DLD1 (cell line): ENCODE results near the gene NCOA4.
"Not testable (repeated sequence)": the region's sequence is repeated elsewhere in the genome, so short reads cannot be mapped to it uniquely, and the experiment has no call there.

Source experiments
- in situ Hi-C: cut with HindIII; loops from 2 replicates; pipeline ENCODE4 v1.10.0; 2017; ENCODE audit warnings: low sequenced_read_pairs

NCOA4 gene

DNA sequence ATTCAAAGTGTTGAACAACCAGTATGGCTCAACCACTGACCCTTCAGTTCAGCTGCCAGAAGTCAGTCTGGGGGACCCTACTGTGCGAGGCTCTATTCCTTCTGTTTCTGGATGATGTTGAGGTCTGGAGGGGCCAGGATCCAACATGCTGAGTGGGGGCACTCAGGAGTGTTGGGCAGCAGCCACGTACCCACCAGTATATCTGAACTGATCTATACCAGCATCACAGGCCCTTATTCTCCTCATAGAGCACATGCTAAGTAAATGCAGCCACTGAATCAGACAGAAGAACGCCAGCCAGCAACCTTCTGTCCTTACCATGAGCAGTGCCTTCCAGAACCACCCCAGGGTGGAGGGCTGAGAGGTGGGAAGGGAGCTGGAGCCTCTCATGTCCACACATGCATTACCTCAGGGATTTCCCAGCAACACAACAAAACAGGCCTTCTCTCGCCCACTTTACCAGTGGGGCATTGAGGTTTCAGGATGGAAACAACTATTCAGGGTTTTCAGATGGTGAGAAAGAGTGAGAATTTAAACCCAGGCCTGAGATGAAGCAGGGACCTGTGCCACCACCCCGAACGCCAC, 22.5 kb upstream of the NCOA4 start:
- in situ Hi-C loops: no loop called here

DNA sequence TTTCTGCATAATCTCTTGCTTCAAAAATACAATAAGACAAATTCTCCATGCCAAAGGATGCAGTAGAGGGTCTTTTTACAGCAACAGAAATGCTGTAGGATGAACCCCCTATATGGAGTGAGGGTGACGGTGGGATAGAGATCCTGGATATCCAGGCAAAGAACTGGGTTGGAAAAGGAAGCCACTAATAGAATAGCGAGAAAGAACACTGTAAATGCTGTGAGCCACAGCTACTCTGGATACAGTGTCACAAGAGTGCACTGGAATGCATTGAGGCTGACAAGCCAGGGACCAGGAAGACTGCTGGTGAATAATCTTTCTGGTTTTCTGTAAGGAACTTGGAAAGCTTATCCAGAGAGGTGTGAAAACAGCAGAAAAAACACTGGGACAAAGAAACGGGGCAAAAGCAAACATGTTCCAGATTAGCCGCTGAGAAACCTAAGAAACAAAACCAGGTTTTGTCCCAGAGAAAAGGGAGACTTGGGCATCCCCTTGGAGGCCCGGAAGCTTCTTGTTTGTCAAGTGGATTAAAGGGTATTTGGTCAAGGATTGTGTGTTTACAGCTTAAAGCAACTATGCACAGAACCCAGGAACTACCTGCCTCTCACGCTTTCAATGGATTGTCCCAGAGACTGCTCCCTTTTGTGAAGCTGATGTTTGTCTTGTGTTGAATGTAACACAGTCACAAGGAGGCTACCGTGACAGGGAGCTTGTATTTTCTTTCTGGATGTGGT, 21.8 kb upstream of the NCOA4 start:
- in situ Hi-C loops: no loop called here

DNA sequence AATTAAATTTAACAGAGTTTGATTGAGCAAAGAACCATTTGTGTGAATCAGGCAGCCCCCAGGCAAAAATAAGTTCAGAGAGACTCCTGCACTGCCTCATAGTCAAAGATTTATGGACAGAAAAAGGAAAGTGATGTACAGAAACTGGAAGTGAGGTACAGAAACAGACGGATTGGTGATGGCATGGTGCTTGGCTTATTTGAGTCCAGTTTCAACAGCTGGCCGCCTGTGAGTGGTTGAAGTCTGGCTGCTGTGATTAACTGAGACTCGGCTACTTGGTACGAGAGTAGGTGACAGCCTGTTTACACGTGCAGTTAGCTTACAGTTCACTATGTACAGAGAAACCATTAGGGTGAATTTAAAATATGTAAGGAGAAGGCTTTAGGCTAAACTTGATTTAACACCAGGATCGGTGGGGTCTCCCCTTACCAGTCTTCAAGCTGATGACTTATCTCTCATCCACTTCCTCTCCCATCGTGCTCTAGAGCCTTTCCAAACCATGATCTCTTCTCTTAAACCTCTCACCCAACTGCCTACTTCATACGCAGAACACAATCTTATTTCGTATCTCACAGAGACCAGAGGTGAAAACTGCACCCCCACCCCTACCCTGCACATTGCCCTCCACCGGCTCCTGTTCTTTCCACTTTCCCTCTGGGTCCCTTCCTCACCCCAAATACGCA, 20.7 kb upstream of the NCOA4 start:
- in situ Hi-C loops: no loop called here

DNA sequence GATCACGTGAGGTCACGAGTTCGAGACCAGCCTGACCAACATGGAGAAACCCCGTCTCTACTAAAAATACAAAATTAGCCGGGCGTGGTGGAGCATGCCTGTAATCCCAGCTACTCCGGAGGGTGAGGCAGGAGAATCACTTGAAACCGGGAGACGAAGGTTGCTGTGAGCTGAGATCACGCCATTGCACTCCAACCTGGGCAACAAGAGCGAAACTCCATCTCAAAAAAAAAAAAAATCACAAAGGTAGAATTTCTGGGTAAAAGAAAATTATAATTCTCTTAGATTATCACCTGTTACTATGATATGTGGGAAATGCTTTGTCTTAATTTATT, 19.0 kb upstream of the NCOA4 start:
- in situ Hi-C loops: not testable (repeated sequence)

DNA sequence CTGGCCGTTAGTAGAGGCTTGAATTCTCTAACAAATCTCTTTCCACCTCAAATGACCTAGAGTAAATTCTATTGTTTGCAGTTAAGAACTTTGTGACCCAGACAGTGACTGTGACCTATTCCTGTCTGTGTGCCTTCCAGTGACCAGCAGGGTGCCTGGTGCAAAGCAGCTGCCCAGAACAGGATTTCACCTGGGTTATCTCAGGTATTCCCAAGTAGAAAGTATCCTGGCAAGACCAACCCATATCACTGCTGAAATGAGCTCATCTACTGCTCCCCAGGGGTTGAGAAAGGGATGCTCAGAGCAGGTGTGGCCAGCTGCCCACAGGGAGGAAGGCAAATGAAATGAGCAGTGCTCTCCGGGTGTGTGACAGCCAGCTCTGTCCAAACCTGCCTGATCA, 17.7 kb upstream of the NCOA4 start:
- in situ Hi-C loops: no loop called here

DNA sequence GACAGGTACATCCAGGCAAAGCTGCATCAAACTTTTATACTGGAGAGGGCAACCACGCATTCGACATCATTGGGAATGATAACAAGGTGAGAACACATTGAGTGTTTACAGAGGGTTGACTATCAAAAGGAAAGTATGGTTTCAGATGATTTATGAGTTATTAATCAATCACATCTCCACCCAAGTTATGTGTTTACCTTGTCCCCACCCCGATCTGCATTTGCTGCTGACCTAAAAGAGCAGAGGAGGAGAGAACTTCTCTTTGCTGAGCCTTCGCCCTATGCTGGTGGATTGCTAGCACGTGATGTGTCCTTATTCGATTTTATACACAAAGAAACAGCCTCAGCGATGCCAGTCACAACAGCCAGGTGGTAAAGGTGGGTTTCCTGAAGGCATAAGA, 15.8 kb upstream of the NCOA4 start, which contains the start of gene MSMB:
Gene MSMB, minus strand, starts transcription at position 9 of the 400 bp plus-strand sequence. CDS start 32 bp downstream, outside the sequence.
- in situ Hi-C loops: no loop called here

DNA sequence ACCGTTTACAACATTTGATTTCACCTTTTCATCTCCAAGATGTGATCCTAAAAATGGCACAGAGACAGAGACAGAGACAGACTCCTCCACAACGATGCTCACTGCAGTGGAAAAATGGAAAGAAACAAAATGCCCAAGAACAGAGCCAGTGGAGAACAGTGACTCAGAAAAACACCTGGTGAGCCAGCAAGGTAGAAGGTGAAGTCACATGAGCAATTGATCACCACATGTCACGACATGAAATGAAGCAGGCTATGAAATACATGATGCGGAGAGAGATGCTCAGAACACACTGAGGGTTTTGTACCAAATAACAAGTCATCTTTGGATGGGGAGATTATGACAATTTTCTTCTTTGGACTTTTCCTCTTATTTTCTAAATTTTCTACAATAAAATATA, 12.1 kb upstream of the NCOA4 start:
- in situ Hi-C loops: no loop called here

DNA sequence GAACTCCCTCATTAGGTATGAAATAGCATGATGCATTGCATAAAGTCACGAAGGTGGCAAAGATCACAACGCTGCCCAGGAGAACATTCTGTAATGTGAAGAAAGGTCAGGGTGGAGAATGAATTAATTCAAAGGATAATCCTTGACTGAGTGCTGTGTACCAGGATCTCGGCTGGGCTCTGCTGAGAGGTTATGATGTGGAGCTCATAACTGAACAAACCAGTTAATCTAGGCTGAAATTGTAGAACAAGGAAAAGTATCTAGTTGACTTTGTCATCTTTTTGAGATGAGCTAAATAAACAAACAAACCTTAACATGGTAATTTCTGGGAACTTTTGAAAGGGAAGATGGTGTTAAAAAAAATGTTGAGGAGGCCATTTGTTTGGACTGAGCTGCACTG, 9.6 kb upstream of the NCOA4 start:
- in situ Hi-C loops: no loop called here

DNA sequence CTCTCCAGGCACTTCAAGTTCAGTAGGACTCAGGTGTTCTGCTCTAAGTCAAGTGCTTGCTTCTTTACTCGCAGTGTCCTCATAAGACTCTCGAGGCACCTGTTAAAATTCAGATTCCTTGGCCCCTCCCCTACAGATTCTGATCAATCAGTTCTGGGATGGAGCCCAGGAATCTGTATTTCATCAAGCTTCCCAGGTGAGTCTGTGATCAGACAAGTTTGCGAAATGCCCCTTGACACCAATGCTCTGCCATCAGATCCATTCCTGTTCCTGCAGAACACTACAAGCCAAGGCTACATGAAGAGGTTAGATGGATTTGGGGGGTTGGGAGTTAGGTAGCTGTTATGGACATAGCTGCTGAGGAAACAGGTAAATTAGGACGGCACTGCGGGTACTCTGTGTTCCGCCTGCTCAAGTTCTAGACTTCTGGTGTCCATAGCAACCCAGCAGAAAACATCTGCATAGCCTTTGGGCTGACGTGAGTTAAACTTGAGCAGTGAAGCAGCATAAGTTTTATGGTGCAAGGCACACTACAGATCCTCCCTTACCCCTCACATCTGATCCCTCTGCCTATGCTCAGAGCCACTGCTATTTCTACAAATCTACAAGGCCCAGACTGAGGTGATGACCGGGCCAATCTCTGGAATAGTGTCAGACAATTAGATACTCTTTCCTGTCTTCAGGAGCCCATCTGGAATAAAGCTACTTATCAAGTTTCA, 6.8 kb upstream of the NCOA4 start:
- in situ Hi-C loops: no loop called here

DNA sequence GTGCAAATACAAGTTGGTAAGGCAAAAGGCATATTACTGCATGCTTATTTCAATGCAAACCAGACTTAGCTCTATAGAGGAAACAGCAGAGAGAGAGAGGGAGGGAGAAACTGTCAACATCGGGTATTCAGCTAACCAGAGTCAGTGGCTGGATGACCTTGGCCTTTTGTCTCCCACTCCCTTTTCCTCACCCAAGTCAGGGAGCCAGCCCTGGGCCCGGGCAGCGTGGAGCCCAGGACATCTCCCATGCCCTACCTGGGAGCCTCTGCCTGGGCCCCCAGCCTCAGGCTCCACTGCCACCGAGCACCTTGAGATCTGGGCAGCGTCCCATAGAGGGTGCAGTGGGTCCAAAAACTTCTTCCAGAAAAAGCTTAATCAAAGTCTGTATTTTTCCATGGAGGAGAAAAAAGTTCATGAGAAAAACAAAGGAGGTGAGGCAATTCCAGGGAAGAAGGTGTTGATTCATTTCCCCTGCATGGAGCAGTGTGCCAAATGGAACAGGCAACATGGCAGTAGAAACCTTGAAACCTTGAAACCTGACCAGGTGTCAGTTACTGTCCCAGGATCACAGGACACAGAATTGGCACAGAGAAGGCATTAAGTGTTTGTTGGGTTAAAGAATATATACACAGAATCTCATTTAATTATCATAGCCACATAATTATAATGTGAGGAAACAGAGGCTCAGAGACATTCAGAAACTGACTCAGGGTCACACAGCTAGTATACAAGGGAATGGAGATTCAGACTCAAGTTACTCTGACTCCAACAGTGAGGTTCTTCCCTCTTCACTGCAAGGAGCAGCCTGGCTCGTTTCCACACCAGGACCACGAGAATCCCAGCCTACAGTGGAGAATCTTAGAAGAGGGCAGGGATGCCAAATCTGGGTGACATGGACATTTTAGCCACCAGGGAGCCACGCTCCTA, 5.8 kb upstream of the NCOA4 start:
- in situ Hi-C loops: no loop called here

DNA sequence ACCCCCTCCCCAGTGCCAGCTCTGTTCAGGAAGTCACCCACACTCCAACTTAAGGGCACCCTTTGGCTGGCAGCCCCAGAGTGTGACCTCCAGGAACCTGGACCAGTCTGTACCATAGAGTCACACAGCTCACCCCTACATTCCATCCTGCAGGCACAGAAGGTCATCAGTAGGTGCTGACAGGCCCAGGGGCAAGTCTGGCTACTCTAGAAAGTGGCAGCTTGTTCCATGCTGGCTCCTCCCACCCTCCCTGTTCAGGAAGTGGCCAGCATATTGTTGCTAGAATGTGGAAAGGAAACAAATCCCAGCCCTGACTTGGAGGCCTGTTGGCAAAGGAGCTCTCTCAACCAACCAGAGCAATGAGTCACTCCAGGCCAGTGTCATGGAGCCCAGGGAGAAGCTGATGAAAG, 3.2 kb upstream of the NCOA4 start:
- in situ Hi-C loops: no loop called here

DNA sequence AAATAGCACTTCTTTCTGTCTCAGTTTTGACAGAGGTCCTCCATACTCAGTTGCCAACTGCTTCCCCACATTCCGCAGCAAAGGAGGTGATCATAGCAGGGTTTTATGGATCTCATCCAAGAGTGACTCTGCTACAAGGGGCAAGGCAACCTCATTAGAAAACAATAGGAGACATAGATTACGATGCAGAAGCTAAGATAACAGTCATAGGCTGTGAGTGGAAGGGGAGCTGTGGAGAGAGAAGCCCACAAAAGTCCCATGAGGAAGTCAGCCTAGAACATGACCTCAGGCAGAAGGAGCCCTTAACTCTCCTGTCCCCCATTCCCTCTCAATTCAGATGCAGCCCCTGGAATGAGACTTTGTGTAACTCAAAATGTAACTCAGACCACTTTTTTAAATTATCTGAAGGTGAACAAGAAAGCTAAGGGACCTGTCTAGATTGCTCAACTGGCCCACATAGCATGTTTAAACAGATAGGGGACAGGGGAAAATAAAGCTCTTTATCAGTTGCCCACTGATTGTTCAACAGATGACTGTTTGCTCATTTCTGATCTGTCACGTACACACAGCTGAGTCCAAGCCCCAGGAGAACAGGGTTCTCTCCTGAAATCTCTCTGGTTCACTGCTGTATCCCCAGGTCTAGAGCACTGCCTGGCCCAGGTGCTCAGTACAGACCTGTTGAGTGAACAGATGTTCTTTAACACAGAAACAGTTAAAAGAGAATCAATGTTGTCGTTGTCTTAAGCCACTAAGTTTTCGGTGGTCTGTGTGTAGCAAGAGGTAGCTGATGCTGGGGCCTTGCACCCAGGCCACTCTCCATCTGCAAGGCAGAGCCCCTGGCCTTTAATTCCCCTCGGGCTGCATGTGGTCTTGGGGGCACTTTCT, 1.5 kb upstream of the NCOA4 start:
- in situ Hi-C loops: no loop called here

DNA sequence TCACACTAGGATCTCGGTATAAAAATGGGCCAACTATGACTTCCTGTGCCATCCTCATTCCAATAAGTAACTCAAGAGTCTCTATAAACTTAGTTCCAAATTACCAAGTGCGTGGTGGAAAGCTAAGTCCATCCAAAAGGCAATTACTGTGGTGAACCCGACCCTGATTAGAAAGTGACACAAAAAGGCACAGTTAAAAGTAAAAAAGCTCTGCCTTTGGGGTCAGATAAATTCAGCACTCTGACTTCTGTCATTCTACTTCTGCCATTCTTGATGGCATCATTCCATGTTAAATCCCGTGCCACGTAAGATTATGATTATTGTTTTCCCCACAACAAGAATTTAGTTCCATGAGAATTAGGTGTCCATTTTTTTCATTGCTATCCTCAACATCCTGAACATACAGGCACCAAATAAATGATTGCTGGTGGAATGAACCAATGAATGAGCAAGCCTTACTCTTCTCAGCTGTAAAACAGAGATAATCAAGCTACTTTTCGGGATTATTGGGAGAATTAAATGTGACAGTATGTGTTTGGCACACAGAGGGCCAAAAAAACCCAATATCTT, 877 bp downstream of the NCOA4 start:
- in situ Hi-C loops: no loop called here

DNA sequence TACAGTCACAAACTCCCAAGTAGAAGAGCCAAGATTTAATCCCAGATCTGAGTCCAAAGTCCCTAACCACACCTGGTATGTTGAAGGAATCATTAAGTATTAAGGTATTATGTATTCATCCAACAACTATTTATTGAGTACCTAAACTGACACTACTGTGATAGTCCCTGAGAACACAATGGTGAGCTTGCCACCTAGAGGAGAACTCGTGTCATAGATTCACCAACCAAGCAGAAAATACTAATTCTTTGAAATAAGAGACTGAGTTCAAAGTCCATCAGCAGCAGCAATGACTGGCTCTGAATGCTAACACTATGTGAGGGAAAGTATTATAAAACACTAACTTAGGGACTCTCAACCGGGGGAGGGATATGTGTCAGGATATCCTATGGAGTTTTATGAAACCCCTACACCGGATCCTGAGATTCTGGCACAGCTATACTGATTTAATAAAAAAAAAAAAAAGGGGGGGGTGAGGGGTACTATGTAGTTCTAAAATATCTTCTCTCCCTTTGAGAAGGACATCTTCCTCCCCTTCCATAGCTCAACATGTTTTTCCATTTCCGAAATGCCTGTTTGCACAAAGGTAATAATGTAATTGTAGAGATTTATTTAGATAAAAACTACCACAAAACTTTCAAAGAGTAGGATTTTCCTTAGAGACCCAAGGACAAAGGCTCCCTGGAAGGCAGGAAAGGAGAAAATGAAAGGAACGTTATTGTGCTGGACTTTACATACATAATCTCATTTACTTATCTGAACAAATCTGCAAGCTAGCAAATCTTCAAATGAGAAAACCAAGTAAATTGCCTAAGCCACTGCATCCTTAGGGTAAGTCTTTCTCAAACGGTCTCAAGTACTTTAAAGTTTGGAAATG, 1.6 kb downstream of the NCOA4 start:
- in situ Hi-C loops: no loop called here

DNA sequence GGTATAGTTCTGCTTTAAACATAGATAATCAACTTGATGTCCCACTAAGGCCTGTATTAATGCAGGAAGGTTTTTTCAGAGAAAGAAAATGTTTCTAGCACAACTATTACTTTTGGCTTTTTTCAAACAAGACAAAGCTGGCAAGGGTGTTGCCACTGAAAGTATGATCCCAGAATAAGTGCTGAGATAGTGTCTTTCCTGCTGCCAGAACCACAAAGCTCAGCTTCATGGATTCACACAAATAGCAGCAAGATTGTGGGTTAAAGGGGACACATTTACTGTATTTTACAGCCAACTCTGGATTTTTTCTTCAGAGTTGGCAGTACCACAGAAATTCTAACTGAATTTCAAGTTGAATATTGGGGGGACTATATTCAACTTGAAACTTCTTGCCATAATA, 4.3 kb downstream of the NCOA4 start:
- in situ Hi-C loops: no loop called here

DNA sequence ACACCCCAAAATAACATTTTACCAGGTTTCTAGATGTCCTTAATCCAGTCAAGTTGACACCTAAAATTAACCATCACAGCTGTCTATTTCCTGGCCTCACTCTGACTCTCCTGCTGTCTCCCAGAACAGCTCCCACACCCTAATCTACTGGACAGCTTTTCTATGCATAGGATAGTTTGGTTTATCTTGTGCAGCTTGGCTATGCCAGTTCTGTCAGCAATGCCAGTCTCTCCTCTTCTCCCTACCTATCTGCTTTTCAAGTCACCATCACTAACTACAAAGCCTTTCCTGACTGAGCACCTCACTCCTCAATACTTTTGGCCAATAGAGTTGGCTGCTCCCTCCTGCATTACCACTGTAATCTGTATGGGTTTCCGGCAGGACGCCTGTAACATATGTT, 5.0 kb downstream of the NCOA4 start:
- in situ Hi-C loops: no loop called here

DNA sequence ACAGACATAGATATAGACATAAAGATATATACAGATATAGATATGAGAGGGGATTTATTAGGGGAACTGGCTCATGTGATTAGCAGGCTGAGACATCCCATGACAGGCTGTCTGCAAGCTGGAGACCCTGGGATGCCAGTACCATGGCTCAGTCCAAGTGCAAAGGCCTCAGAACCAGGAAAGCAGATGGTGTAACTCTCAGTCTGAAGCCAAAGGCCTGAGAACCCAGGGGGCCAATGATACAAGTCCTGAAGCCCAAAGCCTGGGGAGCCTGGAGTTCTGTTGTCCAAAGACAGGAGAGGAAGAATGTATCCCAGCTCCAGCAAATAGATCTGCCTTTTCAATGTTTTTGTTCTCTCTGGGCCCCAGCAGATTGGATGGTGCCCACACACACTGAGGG, 5.5 kb downstream of the NCOA4 start:
- in situ Hi-C loops: no loop called here

DNA sequence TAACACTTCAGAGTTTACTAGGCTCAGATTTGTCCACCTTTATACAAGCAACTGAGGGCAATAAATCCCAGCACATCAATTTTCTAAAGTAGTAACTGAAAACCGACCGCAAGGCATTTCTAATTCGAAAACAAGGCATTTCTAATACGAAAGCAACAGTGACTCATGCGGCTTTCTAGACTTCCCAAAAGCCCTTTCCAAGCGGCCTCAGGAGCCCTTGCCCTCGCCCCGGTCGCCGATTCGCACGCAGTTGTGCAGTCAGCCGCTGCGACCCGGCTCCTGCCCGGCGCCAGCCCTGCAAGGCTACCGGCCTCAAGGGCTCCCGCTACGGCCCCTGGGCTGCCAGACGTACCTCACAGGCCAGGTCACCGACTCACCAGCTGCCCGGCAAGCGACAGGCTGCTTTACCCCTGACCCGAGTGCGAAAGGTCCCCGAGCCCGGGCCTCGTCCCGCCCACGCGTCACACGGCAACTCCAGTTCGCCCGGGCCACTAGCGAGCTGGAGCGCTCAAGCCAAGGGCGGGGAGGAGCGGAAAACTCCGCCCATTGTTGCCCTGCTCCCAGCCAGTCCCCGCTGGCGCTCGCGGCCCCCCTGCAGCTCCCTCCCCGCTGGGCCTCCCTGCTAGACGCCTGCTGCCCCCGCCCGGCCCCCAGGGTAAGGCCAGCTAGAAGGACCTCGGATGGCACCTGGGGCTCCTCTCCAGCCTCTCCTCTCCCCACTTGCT, 7.3 kb downstream of the NCOA4 start:
- in situ Hi-C loops: no loop called here
